ENCODE results near the gene HTR3D. TPM values are rescaled to one million over a fixed set of nuclear protein-coding genes. Genes with fewer than 3 reads are reported as not detected.
"Not testable (repeated sequence)": the region's sequence is repeated elsewhere in the genome, so short reads cannot be mapped to it uniquely, and the experiment has no call there.

HTR3D gene
- total RNA-seq, 2 donors from 2014 or later: not detected

DNA sequence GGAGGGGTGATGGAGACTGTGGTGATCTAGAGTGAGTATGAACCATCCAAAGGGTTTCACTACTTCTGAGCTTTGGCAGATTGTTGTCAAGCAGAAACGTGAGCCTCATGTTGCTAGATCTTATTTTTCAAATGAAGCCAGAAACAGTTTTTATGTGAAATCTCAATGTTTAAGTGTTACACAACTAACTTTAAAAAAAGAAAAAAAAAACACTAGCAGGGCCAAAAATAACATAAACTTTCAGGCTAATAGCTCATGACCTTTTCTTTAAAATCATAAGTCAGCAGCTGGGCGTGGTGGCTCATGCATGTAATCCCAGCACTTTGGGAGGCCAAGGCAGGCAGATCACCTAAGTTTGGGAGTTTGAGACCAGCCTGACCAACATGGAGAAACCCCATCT, 2.1 kb upstream of the HTR3D start:
- H3K36me3 ChIP-seq: no peaks in the 10 kb centered on the region
- ATAC-seq (ENCODE audit: insufficient number of reproducible peaks, low FRiP score, low read depth) (no peak), DNase-seq (ENCODE audit: low spot score) (no peak)
- H3K27ac ChIP-seq: no peak overlapping the region
- H3K9me3 ChIP-seq: no peaks in the 10 kb centered on the region
- H3K27me3 ChIP-seq (replicated peaks; ENCODE audit: insufficient read depth): no peaks in the 10 kb centered on the region
- TF ChIP-seq, protein P1, sequence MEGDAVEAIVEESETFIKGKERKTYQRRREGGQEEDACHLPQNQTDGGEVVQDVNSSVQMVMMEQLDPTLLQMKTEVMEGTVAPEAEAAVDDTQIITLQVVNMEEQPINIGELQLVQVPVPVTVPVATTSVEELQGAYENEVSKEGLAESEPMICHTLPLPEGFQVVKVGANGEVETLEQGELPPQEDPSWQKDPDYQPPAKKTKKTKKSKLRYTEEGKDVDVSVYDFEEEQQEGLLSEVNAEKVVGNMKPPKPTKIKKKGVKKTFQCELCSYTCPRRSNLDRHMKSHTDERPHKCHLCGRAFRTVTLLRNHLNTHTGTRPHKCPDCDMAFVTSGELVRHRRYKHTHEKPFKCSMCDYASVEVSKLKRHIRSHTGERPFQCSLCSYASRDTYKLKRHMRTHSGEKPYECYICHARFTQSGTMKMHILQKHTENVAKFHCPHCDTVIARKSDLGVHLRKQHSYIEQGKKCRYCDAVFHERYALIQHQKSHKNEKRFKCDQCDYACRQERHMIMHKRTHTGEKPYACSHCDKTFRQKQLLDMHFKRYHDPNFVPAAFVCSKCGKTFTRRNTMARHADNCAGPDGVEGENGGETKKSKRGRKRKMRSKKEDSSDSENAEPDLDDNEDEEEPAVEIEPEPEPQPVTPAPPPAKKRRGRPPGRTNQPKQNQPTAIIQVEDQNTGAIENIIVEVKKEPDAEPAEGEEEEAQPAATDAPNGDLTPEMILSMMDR (IDR thresholded peaks at IDR 0.05): no peak
- H3K4me3 ChIP-seq: no peak overlapping the region
- no peaks in the 10 kb centered on the region for H3K4me1 ChIP-seq (ENCODE audit: control insufficient read depth in 1 of 2, low read depth in 2 of 2)

DNA sequence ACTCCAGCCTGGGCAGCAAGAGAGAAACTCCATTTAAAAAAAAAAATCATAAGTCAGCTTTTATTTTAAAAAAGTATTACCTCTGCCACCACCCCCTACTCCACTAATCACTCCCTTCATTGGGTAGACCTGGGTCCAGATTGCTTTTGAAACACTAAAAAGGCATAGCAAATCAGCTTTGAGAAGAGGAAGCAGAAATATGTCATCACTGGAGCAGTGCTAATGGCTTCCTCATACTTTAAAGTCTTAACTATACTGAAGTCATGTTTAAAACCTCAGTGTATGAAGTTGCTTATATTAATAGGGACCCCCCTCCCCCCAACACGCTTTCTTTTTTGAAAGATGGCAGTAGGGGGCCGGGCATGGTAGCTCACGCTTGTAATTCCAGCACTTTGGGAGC, 1.0 kb upstream of the HTR3D start:
- DNase-seq (ENCODE audit: low spot score) (no peak), ATAC-seq (ENCODE audit: insufficient number of reproducible peaks, low FRiP score, low read depth) (no peak)
- TF ChIP-seq, protein P1 (IDR thresholded peaks at IDR 0.05): no peak
- no peaks in the 10 kb centered on the region for H3K27me3 ChIP-seq (replicated peaks; ENCODE audit: insufficient read depth)
- no peaks in the 10 kb centered on the region for H3K9me3 ChIP-seq
- no peak overlapping the region for H3K27ac ChIP-seq
- no peaks in the 10 kb centered on the region for H3K4me1 ChIP-seq (ENCODE audit: control insufficient read depth in 1 of 2, low read depth in 2 of 2)
- no peak overlapping the region for H3K4me3 ChIP-seq
- H3K36me3 ChIP-seq: no peaks in the 10 kb centered on the region

DNA sequence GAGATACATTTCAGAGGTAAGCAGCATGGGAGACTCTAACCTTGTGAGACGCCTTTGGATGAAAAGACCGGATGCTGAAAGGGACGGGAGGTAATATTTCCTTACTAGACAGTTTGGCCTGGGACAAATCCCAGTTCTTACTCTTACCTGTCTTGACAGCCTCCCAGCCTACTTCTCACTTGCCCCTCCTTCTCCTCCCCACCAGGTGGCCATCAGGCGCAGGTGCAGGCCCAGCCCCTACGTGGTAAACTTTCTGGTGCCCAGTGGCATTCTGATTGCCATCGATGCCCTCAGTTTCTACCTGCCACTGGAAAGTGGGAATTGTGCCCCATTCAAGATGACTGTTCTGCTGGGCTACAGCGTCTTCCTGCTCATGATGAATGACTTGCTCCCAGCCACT, 6.3 kb downstream of the HTR3D start:
- H3K27ac ChIP-seq: no peak overlapping the region
- no peak for ATAC-seq (ENCODE audit: insufficient number of reproducible peaks, low FRiP score, low read depth)
- no peaks in the 10 kb centered on the region for H3K27me3 ChIP-seq (replicated peaks; ENCODE audit: insufficient read depth)
- H3K4me3 ChIP-seq: no peak overlapping the region
- TF ChIP-seq, protein P1 (IDR thresholded peaks at IDR 0.05): no peak
- DNase-seq (ENCODE audit: low spot score): no peak
- H3K36me3 ChIP-seq: no peaks in the 10 kb centered on the region
- H3K9me3 ChIP-seq: no peaks in the 10 kb centered on the region
- no peaks in the 10 kb centered on the region for H3K4me1 ChIP-seq (ENCODE audit: control insufficient read depth in 1 of 2, low read depth in 2 of 2)

DNA sequence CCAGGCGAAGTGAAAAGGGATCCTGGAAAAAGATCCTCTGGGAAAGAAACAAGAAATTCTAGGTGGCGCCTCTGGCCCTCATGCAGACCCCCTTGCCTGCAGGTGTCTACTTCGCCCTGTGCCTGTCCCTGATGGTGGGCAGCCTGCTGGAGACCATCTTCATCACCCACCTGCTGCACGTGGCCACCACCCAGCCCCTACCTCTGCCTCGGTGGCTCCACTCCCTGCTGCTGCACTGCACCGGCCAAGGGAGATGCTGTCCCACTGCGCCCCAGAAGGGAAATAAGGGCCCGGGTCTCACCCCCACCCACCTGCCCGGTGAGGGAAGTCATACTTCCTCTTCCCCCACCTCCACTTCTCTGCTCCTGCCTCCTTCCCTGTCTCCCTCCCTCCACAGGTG, 6.8 kb downstream of the HTR3D start:
- not testable (repeated sequence) for H3K27me3 ChIP-seq (replicated peaks; ENCODE audit: insufficient read depth); H3K9me3 ChIP-seq; H3K4me1 ChIP-seq (ENCODE audit: control insufficient read depth in 1 of 2, low read depth in 2 of 2); H3K27ac ChIP-seq; DNase-seq (ENCODE audit: low spot score); H3K4me3 ChIP-seq; H3K36me3 ChIP-seq; ATAC-seq (ENCODE audit: insufficient number of reproducible peaks, low FRiP score, low read depth)

DNA sequence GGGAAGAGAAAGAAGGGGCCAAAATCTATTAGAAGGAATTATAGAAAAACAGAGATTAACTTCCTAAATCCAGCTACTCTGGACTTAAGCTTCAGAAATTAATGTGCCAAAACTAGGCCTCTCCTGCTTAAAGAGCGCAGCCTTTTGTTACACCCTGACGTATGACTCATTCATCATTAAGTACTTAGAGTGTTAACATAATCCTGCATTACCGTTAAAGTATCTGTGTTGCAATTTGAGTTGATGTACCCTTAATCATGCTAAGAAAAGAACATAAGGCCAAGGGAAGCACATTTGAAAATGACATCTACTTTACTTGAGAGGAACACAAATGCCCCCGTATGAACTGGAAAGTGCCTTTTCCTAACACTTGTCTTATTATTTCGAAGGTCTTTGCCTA, 7.9 kb downstream of the HTR3D start:
- Histone ChIP-seq H3K9me3 (no peaks in the 10 kb centered on the region), H3K36me3 (no peaks in the 10 kb centered on the region), H3K4me3 (no peak overlapping the region), H3K27me3 (replicated peaks; ENCODE audit: insufficient read depth) (no peaks in the 10 kb centered on the region), H3K4me1 (ENCODE audit: control insufficient read depth in 1 of 2, low read depth in 2 of 2) (no peaks in the 10 kb centered on the region), H3K27ac (no peak overlapping the region)
- ATAC-seq (ENCODE audit: insufficient number of reproducible peaks, low FRiP score, low read depth) (no peak), DNase-seq (ENCODE audit: low spot score) (no peak)
- TF ChIP-seq, protein P1 (IDR thresholded peaks at IDR 0.05): no peak

DNA sequence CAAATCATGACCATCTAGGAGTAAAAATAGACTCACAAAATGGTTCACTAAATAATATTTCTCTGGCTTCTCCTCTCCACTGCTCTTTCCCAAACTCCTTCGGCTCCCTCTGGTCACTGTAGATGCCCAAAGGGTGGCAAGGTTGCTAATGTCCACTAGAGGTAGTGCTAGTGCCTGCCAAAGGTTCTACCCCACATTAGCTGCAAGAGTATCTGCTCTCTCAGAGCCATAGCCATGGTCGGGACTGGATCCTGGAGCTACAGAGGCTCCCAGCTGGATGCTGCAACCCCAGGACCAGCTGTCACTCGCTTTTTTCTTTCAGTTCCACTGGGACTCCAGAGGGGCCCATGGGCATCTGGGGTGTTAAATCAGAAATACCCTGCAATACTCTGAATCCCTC, 8.5 kb downstream of the HTR3D start:
- H3K4me3 ChIP-seq: no peak overlapping the region
- ATAC-seq (ENCODE audit: insufficient number of reproducible peaks, low FRiP score, low read depth) (no peak), DNase-seq (ENCODE audit: low spot score) (no peak)
- no peak overlapping the region for H3K27ac ChIP-seq
- H3K4me1 ChIP-seq (ENCODE audit: control insufficient read depth in 1 of 2, low read depth in 2 of 2): no peaks in the 10 kb centered on the region
- no peaks in the 10 kb centered on the region for H3K36me3 ChIP-seq
- H3K27me3 ChIP-seq (replicated peaks; ENCODE audit: insufficient read depth): no peaks in the 10 kb centered on the region
- H3K9me3 ChIP-seq: no peaks in the 10 kb centered on the region
- TF ChIP-seq, protein P1 (IDR thresholded peaks at IDR 0.05): no peak
